Osteoblast (primary cell): Measurements from ENCODE around the gene CHST12. TPM values are rescaled to one million over a fixed set of nuclear protein-coding genes. Genes with fewer than 3 reads are reported as not detected.

ENCODE experiments used
- DNase-seq: peaks from one replicate; pipeline ENCODE4 v3.0.0; 2011; ENCODE audit warnings: low spot score, mixed read lengths; ENCODE audit not compliant: insufficient read length; ENCODE audit errors: missing footprints
- H2AFZ ChIP-seq: 2 replicates; pipeline ENCODE4 v1.6.0; 2011; ENCODE audit warnings: mild to moderate bottlenecking, low read length
- H3K27ac ChIP-seq: 2 replicates; pipeline ENCODE4 v1.5.1; 2011; ENCODE audit warnings: mild to moderate bottlenecking, low read depth, low read length, moderate library complexity
- H3K27me3 ChIP-seq: 2 replicates; pipeline ENCODE4 v1.6.0; 2012; ENCODE audit warnings: mild to moderate bottlenecking, control low read depth, inconsistent platforms, low read length, moderate library complexity; ENCODE audit not compliant: insufficient read depth
- H3K36me3 ChIP-seq: 2 replicates; pipeline ENCODE4 v1.5.1; 2011; ENCODE audit warnings: mild to moderate bottlenecking, low read length, control low read depth, moderate library complexity; ENCODE audit not compliant: insufficient read depth
- H3K4me1 ChIP-seq: 2 replicates; pipeline ENCODE4 v1.5.1; 2011; ENCODE audit warnings: mild to moderate bottlenecking, low read length, control low read depth, moderate library complexity; ENCODE audit not compliant: insufficient read depth
- H3K4me2 ChIP-seq: 2 replicates; pipeline ENCODE4 v1.6.0; 2011; ENCODE audit warnings: mild to moderate bottlenecking, low read length; ENCODE audit not compliant: insufficient read depth
- H3K4me3 ChIP-seq: fragments of 200-600 bp; sonication (generic); 3 replicates; pipeline ENCODE4 v1.5.1; 2012; ENCODE audit warnings: mild to moderate bottlenecking, low read length, inconsistent platforms; ENCODE audit not compliant: insufficient read depth
- H3K79me2 ChIP-seq: 2 replicates; pipeline ENCODE4 v1.6.0; 2012; ENCODE audit warnings: mild to moderate bottlenecking, low read length, control low read depth, inconsistent platforms; ENCODE audit not compliant: insufficient read depth
- H3K9me3 ChIP-seq: 2 replicates; pipeline ENCODE4 v1.5.1; 2011; ENCODE audit warnings: low read depth, low read length, control low read depth
- H4K20me1 ChIP-seq: 2 replicates; pipeline ENCODE4 v1.6.0; 2012; ENCODE audit warnings: mild to moderate bottlenecking, low read length, control low read depth; ENCODE audit not compliant: insufficient read depth
- total RNA-seq: library from RNA; depleted of rRNA; stranded (reverse); fragments of >200 nt; gene quantifications from 2 replicates; pipeline ENCODE4 v1.2.3, GENCODE V29; 2012
- TF ChIP-seq, protein P1 (sequence below): IDR thresholded peaks from 2 replicates; pipeline ENCODE4 v1.5.1; 2011; ENCODE audit warnings: mild to moderate bottlenecking, low read depth, low read length, moderate library complexity; ENCODE audit errors: extremely low read depth

The CHST12 gene
- total RNA-seq, 1 donor = 4.0 TPM

DNA sequence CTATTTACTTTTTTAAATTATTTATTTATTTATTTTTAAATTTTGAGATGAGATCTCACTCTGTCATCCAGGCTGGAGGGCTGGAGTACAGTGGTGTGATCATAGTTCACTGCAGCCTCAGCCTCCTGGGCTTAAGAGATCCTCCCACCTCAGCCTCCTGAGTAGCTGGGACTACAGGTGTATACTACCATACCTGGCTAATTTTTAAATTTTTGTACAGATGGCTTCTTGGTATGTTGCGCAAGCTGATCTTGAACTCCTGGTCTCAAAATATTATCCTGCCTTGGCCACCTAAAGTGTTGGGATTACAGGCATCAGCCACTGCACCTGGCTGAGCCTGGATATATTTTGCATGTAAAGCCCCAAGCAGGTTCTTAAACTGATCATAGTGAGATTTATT, 7.6 kb downstream of the CHST12 start:
- Histone ChIP-seq H3K4me1 (peaks cover 20% of the 10 kb centered on the region), H3K27me3 (no peaks in the 10 kb centered on the region), H3K4me2 (no peak overlapping the region), H4K20me1 (peaks cover 19% of the 10 kb centered on the region), H3K36me3 (no peaks in the 10 kb centered on the region), H3K4me3 (no peak overlapping the region), H3K9me3 (no peaks in the 10 kb centered on the region), H2AFZ (no peak overlapping the region), H3K79me2 (peaks cover 32% of the 10 kb centered on the region), H3K27ac (no peak overlapping the region)
- TF ChIP-seq, protein P1, sequence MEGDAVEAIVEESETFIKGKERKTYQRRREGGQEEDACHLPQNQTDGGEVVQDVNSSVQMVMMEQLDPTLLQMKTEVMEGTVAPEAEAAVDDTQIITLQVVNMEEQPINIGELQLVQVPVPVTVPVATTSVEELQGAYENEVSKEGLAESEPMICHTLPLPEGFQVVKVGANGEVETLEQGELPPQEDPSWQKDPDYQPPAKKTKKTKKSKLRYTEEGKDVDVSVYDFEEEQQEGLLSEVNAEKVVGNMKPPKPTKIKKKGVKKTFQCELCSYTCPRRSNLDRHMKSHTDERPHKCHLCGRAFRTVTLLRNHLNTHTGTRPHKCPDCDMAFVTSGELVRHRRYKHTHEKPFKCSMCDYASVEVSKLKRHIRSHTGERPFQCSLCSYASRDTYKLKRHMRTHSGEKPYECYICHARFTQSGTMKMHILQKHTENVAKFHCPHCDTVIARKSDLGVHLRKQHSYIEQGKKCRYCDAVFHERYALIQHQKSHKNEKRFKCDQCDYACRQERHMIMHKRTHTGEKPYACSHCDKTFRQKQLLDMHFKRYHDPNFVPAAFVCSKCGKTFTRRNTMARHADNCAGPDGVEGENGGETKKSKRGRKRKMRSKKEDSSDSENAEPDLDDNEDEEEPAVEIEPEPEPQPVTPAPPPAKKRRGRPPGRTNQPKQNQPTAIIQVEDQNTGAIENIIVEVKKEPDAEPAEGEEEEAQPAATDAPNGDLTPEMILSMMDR = no peak
- no peak for DNase-seq

DNA sequence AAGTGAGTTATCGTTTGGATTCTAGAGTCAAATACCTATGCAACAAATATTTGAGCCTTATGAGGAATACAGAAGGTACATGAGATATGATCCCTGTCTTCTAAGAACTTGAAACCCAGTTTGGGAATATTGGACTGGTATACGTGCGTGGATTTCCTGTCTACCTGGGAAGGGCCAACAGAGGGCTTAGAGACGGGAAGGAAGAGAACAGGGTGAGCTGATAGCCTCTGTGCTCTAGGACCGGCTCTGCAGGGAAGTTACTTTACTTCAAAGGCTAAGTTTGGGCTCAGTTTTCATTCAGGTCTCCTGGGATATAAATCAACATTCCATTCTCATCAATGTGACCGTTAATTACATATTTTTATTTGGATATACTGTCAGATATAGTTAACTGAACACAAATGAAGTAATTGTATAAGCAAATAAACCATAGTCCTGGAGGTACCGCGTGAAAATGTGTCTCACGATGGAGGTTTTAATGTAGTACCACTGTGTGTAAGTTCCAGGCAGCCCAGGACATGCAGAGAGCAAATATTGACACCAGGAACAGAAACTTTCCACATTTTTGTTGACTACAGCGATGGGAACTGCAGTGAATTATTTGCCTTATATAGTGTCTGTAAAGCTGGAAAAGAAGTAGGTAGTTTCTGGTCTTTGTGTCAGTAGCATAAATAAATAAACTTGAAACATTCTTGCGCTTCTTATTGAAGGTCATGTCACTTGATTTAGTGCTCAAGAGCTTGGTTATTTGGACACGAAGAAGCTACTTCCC, 8.6 kb downstream of the CHST12 start:
- TF ChIP-seq, protein P1 = no peak
- Histone ChIP-seq H3K36me3 (no peaks in the 10 kb centered on the region), H2AFZ (no peak overlapping the region), H3K79me2 (peaks cover 30% of the 10 kb centered on the region), H3K9me3 (no peaks in the 10 kb centered on the region), H4K20me1 (peaks cover 19% of the 10 kb centered on the region), H3K4me3 (no peak overlapping the region), H3K27ac (peak overlapping the region; percentile 1), H3K27me3 (no peaks in the 10 kb centered on the region), H3K4me1 (peaks cover 20% of the 10 kb centered on the region), H3K4me2 (peak overlapping the region; percentile 14)
- DNase-seq = peak; percentile 44

DNA sequence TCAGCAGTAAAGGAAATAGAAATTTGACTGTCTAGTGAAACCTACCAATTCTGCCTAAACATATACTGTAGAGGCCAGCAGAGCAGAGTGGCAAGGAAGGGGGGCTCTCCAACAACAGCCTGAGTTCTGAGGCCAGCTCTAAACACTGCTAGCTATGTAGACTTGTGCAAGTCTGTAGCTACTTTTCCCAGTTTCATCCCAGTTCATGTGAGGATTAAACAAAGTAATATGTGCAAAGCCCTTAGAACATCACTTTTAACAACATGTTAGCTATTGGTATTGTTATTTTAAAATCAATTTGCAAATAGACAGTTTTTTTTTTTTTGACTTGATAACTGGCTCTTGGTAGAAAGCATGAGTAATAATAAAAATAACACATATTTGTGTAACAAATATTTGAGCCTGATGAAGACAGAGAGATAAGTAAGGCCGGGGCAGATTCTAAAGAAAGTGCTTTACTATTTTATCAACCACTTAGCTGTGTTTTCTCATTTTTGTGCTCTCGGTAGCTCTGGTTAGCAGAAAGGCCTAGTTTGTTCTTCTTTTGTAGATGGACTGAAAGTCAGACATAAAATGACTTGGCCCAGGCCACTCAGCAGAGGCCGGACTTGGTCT, 9.3 kb downstream of the CHST12 start:
- no peak overlapping the region for H3K4me3 ChIP-seq
- no peak overlapping the region for H2AFZ ChIP-seq
- peaks cover 16% of the 10 kb centered on the region for H4K20me1 ChIP-seq
- peaks cover 22% of the 10 kb centered on the region for H3K4me1 ChIP-seq
- H3K4me2 ChIP-seq = peak overlapping the region; percentile 14
- no peaks in the 10 kb centered on the region for H3K36me3 ChIP-seq
- H3K27me3 ChIP-seq = no peaks in the 10 kb centered on the region
- H3K27ac ChIP-seq = peak overlapping the region; percentile 5
- peak; percentile 48 for DNase-seq
- TF ChIP-seq, protein P1 = no peak
- no peaks in the 10 kb centered on the region for H3K9me3 ChIP-seq
- H3K79me2 ChIP-seq = peaks cover 30% of the 10 kb centered on the region

DNA sequence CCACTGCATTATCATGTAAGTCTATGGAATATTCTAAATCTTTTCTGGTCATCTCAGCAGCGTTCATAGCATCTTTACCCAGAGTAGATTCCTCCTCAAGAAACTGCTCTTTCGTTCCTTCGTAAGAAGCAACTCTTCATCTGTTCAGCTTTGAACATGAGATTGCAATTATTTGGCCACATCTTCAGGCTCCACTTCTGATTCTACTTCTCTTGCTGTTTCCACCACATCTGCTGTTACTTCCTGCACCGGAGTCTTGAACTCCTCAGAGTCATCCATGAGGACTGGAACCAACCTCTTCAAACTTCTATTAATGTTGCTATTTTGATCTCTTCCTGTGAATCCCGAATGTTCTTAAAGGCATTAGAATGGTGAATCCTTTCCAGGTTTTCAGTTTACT, 12.7 kb downstream of the CHST12 start:
- peaks cover 33% of the 10 kb centered on the region for H3K4me1 ChIP-seq
- H2AFZ ChIP-seq = no peak overlapping the region
- H3K27me3 ChIP-seq = no peaks in the 10 kb centered on the region
- no peak overlapping the region for H3K27ac ChIP-seq
- peaks cover 24% of the 10 kb centered on the region for H3K79me2 ChIP-seq
- peaks cover 2% of the 10 kb centered on the region for H4K20me1 ChIP-seq
- DNase-seq = peak; percentile 4
- no peak overlapping the region for H3K4me2 ChIP-seq
- no peak overlapping the region for H3K4me3 ChIP-seq
- TF ChIP-seq, protein P1 = no peak
- H3K36me3 ChIP-seq = no peaks in the 10 kb centered on the region
- no peaks in the 10 kb centered on the region for H3K9me3 ChIP-seq
